Measurements from ENCODE around the gene FZR1.
"Not testable (repeated sequence)": the region's sequence is repeated elsewhere in the genome, so short reads cannot be mapped to it uniquely, and the experiment has no call there.

FZR1 gene

GRCh38 chr19:3496392-3497273 is 9.5 kb upstream of the FZR1 start:
- no peak for DNase-seq

DNA sequence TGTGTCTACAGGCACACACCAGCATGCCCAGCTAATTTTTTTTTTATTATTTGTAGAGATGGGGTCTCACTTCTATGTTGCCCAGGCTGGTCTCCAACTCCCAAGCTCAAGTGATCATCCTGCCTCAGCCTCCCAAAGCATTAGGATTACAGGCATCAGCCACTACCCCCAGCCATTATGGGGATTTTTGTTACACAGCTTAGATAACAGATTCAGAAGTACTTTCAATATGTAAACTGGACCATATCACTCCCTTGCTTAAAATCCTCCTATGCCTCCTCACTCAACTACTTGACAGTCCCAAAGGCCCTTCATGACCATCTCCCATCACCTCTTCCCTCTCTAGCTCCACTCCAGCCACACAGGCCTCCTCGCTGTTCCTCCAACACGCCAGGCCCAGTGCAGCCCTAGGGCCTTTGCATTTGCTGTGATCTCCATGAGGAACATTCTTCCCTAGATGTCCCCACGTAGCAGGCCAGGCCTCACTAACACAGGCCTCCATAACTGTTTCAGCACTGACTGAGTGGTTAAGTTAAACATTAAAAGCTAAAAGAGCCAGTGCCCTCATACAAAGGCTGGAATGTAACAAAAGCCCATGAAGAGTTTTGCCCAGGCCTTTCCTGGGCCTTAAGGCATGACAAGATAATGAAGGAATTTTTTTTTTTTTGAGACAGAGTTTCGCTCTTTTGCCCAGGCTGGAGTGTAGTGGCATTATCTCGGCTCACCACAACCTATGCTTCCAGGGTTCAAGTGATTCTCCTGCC is 8.2 kb upstream of the FZR1 start:
- DNase-seq: no peak

DNA sequence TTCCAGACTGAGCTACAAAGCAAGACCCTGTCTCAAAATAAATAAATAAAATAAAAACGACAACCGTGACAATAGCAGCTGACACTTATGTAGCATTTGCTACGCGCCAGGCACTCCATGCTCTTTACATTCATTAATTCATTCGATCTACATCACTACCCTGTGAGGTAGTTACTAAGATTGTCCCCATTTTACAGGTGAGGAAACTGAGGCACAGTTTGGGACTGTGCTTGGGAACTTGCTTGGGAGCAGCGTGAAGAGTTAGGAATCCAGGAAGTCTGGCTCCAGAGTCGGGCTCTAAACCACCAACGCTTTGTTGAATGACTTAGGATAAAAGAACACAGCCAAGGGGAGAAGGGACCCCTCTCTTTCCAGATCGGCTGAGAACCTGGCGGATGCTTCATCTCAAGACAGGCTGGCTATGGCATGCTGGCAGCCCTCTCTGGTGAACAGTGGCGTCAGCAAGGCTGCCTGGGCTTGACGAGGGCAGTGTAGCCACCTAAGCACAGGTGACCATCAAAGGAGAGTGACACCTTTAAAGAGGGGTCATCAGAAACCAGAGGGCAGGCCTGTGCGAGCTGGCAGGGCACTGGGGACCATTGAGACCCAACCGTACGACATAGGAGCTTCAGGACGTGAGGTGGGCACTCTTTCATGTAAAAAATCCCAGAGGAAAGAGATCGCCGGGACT is 6.2 kb upstream of the FZR1 start:
- DNase-seq: peak in 1 of 3 experiments; percentile 51

GRCh38 chr19:3500429-3501101 is 5.5 kb upstream of the FZR1 start, which contains the start of gene DOHH:
TSS of gene DOHH (minus strand) at chr19:3500674. CDS start at chr19:3496814, 3,860 bp downstream.
- peak; percentile 98 to 99 (median 99) for DNase-seq

GRCh38 chr19:3501780-3502179 is 4.3 kb upstream of the FZR1 start:
- no peak for DNase-seq

DNA sequence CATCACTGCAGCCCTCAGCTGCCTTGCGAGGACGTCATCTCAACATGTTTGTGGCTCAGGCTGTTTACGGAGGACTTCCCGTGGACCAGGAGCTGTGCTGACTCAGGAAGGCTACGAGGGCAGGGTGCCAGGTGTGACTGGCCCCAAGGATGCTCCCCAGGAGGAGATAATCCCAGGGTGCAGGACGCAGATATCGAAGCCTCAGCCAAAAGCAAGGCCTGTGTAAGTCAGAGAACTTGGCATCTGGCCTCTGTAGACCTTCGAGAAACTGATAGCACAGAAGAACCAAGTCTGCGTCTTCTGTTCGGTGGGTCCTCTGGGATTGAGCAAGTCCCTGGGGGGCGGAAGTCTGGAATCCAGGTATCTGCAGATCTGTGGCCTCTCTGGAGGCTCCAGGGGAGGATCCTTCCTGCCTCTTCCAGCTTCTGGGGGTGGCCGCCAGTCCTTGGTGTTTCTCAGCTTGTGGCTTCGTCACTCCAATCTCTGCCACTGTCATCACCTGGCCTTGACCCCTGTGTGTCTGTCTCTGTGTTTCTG is 3.0 kb upstream of the FZR1 start:
- no peak for DNase-seq

DNA sequence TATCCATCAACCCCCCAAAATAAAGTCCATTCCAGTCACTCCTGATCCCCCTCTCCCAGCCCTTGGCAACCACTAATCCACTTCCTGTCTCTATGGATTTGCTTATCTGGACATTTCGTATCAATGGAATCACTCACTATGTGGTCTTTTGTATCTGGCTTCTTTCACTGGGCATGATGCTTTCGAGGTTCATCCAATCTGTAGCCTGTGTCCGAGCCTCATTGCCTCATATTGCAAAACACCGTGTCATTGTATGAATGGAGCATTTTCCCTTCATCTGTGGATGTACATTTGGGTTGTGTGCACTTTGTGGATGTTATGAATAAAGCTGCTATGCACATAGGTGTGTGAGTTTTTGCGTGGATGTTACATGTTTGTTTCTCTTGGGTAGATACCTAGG is 1.4 kb upstream of the FZR1 start:
- peak in 1 of 3 experiments; percentile 38 for DNase-seq

GRCh38 chr19:3506384-3507340 is 551 bp downstream of the FZR1 start:
- peak in 2 of 3 experiments; percentile 28 to 48 for DNase-seq

DNA sequence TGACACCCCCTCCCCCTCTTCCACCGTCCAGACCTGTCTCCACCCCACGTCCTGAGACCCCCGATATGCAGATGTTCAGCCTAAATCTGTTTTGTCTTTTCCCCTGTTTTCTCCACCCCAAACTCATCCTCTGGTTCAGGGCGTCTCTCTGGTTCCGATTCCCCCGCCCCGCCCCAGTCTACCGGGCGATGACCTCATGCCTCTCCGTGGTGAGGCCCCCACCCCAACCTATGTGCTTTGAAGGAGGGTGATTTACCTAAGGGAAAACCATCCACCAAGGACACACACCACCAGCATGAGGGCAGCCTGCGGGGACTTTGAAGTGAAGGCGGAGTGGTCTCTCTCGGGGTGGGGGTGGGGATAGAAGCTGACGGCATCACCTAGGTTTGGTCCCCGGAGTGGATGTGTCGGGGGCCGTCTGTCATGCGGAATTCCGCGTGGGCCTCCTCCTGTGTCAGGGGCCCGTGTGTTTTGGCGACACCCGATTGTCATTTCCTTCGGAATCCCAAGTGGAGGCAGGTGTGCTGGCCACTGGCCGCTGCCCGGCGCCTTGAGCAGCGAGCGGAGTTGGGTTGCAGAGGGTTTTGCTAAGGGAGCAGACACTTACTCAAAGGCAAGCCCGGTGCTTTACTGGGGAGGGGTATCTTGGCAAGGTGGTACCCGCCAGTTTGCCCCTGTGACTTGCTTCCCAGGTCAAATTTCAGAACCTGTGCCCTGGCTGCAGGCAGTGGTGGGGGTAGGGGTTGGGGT is 1.4 kb downstream of the FZR1 start:
- peak; percentile 9 to 50 (median 31) for DNase-seq

DNA sequence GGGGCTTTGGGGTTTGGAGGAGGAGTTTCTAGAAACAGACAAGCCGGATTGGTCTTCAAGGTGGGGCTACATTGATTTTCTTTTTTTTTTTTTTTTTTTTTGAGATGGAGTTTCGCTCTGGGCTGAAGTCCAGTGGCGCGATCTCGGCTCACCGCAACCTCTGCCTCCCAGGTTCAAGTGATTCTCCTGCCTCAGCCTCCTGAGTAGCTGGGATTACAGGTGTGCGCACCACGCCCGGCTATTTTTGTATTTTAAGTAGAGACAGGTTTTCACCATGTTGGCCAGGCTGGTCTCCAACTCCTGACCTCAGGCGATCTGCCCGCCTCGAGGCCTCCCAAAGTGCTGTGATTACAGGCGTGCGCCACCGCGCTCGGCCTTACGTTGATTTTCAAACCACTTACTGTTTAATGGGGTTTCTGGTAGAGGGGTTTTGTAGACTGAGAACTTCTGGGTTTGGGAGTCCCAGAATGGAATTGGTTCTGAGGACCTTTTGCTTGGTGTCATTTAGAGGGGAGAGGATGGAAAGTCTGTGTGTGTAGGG is 2.1 kb downstream of the FZR1 start:
- not testable (repeated sequence) for DNase-seq

DNA sequence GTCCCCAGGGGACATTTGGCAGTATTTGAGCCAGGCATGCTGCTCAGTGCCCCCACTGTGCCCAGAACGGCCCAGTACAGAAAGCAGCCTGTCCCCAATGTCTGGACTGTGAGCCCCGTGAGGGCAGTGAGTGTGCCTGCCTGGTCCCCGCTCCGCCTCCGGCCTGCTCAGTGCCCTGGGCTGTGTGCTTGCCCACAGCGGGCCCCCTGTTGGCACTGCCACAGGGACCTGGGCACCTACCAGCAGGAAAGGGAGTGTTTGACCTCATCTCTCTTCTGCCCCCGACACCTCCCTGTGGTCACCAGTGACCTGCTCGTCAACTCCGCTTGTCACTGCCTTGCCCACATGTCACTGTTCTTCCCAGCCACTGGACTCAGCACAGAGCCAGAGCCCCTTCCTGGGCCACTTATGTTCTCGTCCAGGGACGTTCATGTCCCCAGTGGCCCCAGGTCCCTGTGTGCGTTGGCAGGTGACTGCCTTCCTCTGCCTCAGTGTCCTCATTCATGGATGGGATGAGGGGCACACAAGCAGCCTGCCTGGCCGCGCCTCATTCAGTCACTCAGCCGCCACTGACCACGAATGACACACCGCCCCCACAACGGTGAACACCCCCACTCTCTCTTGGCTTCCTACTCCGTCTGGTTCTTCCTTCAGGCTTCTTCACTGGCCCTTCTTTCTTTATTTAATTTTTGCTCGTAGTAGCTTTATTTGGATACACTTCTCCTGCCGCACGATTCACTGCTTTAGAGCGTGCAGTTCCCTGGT is 2.8 kb downstream of the FZR1 start:
- no peak for DNase-seq

DNA sequence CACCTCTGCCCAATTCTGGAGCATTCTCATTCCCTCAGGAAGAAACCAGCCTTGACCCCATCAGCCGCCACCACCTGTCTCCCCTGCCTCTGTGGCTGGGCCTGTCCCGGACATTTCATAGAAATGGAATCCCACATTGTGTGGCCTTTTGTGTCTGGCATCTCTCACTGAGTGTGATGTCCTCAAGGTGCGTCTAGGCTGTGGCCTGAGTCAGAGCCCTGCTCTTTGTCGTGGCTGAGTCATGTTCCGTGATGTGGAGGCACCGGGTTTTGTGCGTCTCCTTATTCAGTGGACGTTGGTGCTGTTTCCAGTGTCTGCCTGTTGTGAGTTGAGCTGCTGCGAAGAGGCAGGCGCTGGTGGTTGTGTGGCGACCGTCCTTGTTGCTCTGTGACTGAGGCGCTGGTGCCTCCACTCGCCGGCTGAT is 3.5 kb downstream of the FZR1 start:
- no peak for DNase-seq

GRCh38 chr19:3510727-3511126 is 4.6 kb downstream of the FZR1 start:
- no peak for DNase-seq

GRCh38 chr19:3511506-3512251 is 5.6 kb downstream of the FZR1 start:
- DNase-seq: no peak

GRCh38 chr19:3512562-3513228 is 6.6 kb downstream of the FZR1 start:
- DNase-seq: no peak

DNA sequence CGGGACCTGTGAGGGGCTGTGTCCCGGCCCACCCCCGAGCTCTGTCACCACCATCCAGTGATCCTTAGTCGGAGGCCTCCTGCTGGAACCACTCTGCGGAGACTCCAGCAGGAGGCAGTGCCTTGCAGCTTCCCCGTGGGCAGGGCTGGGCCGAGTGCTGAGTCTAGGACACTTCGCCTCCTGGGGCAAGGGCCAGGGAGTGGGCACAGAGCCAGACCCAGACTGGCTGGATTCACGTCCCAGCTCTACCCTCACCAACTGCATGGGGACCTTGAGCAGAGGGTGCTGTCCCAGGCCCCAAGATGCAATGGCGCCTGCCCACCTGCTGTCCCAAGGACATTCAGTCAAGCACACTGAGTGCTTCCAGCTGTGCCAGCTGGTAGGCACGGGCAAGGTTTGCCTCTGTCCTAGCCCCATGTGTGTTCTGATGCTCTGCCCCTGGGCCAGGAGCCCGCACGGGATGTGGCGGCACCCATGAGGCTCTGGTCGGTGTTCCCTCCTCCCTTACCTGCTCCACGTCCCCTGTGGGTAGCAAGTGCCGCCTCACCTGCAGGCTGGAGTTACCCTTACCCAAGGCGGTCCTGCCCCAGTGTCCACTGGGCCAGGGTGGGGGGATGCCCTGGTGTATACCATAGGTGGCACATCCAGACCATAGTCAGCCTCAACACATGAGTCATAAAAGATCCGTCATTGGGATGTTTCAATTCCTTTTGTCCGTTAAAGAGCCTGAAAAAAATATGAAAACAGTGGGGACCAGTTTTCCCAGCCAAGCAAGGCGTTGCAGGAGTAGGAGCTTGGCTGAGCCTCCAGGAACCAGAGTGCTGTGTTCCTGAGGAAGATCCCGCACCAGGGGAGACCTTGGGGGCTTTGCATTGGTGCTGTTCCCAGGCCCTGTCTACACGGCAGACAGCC is 7.4 kb downstream of the FZR1 start:
- DNase-seq: no peak

DNA sequence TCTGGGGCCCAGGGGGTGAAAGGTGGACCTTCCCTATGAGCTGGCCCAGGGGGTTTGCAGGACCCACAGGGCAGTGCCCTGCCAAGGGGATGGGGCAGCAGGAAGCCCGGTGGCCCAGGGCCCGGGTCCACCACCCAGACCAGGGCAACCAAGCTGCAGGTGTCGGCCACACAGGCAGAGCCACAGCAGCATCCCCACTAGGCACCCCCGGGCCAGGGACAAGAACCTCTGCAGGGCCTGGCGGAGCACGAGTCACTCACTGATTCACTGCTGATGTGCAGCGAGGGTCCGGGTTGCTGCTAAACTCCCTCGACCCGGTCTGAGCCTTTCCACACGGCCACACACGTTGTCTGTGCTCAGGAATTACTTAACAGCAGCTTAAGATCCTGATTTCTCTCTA is 8.8 kb downstream of the FZR1 start:
- DNase-seq: no peak

Measured in NCI-H1417 (cell line).